22Rv1 (cell line): ENCODE measurements around the gene SIDT1.

ENCODE experiments used
- H3K27ac ChIP-seq: fragments of 450-650 bp; 2 replicates; pipeline ENCODE4 v1.5.1; 2017
- CTCF ChIP-seq: fragments of 450-650 bp; IDR thresholded peaks from 2 replicates; pipeline ENCODE4 v1.5.1; 2017; ENCODE audit warnings: mild to moderate bottlenecking
- ZFX ChIP-seq: fragments of 450-650 bp; IDR thresholded peaks from 2 replicates; pipeline ENCODE4 v1.6.1; 2017; ENCODE audit warnings: antibody characterized with exemption, borderline replicate concordance

Gene SIDT1

GRCh38 chr3:113606539-113607218 is 74.3 kb downstream of the SIDT1 start:
- TF ChIP-seq ZFX (no peak), CTCF (no peak)
- no peak overlapping the region for H3K27ac ChIP-seq

GRCh38 chr3:113607219-113607596 is 74.9 kb downstream of the SIDT1 start:
- H3K27ac ChIP-seq: no peak overlapping the region
- TF ChIP-seq CTCF: no peak
- no peak for TF ChIP-seq ZFX

GRCh38 chr3:113614402-113614801 is 82.0 kb downstream of the SIDT1 start:
- no peak overlapping the region for H3K27ac ChIP-seq
- TF ChIP-seq ZFX: no peak
- no peak for TF ChIP-seq CTCF

- H3K27ac ChIP-seq: no peak overlapping the region
- TF ChIP-seq ZFX (no peak), CTCF (no peak)
Measured at GRCh38 chr3:113615976-113616375, 83.6 kb downstream of the SIDT1 start.

GRCh38 chr3:113617726-113618125 is 85.4 kb downstream of the SIDT1 start:
- no peak for TF ChIP-seq CTCF
- no peak for TF ChIP-seq ZFX
- H3K27ac ChIP-seq: no peak overlapping the region

- no peak overlapping the region for H3K27ac ChIP-seq
- TF ChIP-seq ZFX: no peak
- TF ChIP-seq CTCF: no peak
Measured at GRCh38 chr3:113620091-113620490, 87.7 kb downstream of the SIDT1 start.

GRCh38 chr3:113623324-113623723 is 91.0 kb downstream of the SIDT1 start:
- no peak for TF ChIP-seq CTCF
- TF ChIP-seq ZFX: no peak
- H3K27ac ChIP-seq: no peak overlapping the region
